GM21367 (cell line): ENCODE results near the gene SGO1.
A peak's percentile ranks its signal among the peaks of the same experiment; 100 is the strongest.

Experiments used
- ATAC-seq: cut with Tn5 transposase; IDR thresholded peaks from one replicate; pipeline ENCODE4 v1.9.1; 2021; ENCODE audit not compliant: unreplicated experiment

SGO1 gene

GRCh38 chr3:20160230-20160629 is 25.8 kb downstream of the SGO1 start:
- ATAC-seq: no peak

DNA sequence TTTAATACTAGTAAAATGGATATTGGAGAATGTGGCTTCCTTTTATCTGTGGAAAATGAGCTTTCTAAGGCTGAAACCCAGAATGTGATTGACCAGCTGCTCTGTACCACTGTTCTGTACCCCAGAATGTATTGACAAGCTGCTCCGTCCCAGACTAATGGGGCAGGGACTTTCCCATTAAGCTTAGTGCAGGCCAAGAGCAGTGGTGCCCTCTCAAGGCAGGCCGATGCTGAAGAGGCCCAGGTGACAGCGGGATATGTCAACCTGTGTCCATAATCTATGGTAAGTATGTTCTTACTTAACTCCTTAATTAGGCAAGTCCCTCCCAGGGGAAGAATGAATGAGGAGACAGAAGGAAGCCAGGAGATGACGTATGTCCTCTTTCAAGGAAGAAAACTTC is 31.1 kb downstream of the SGO1 start:
- ATAC-seq: no peak

- ATAC-seq: no peak
Observed at GRCh38 chr3:20154078-20154477, 31.9 kb downstream of the SGO1 start.

DNA sequence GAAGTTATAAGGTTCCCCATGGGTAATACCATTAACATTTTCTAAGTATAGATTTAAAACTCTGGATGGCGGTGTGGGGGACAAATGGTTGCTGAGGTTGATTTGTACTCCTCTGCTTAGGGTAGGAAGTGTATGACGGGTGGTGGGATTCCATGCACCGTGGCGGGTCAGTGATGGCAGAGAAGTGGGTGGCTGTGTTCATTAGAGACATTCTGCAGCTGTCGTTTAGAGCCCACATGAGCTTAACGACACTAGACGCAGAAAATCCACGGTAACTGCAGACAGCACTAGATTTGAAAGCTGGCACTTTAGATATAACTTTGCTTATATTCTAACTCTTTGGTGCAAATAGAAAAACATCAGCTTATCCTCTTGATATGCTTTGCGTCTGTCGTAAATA is 37.5 kb downstream of the SGO1 start:
- ATAC-seq: no peak

DNA sequence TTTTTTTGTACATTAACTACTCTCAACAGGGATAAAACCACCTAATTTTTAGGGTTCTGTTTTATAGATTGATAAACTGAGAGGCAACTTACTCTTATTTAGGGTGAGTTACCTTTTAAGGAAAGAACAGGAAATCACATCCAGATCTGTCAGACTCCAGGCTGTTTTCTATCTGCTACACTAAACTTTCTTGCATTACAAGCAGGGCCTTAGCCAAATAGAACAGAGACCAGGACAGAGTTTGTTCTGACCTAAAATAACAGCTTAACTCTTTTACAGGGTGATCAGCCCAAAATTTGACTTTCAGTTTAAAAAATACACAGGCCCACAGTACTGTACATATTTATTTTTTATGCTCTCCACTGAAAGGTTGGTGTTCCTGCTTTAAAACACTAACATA is 38.6 kb downstream of the SGO1 start:
- ATAC-seq: no peak

- ATAC-seq: no peak
Observed at GRCh38 chr3:20146301-20146700, 39.7 kb downstream of the SGO1 start.

DNA sequence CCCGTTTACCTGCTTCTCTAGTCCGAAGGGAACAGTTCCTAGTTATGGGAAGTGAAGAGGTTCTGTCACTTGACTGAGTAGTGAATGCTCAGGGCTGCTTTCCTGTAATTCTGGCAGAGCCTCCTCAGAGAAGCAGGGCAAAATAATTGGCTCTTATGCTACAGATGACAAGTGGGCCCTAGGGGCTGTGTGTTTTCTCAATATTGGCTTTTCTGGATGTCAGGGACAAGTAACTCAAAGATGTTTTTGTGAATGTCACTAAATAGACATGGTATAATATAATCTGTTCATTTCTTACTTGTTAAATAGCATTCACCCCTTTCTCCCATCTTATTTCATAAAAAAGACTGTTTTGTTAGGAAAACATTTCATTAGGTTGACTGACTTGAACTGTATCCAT is 40.1 kb downstream of the SGO1 start:
- no peak for ATAC-seq

- no peak for ATAC-seq
Observed at GRCh38 chr3:20143519-20143918, 42.5 kb downstream of the SGO1 start.

DNA sequence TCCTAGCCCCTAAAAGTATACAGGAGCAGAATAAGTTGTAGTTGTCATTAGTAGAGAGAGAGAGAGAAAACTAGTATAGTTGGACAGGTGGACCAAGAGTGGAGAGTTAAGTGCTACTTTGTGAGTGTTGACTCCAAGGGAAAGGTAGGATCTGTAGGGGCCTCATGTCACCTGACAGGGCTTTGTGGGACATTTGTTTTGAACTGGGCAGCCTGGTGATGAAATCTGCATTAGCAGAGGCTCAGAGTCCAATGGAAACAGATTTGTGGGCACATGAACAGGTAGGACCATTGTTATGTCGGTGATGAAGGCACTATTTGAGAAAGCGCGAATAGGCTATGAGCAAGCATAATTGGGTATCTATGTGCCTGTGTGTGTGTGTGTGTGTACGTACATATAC is 43.5 kb downstream of the SGO1 start:
- no peak for ATAC-seq

- no peak for ATAC-seq
Observed at GRCh38 chr3:20141851-20142250, 44.2 kb downstream of the SGO1 start.

DNA sequence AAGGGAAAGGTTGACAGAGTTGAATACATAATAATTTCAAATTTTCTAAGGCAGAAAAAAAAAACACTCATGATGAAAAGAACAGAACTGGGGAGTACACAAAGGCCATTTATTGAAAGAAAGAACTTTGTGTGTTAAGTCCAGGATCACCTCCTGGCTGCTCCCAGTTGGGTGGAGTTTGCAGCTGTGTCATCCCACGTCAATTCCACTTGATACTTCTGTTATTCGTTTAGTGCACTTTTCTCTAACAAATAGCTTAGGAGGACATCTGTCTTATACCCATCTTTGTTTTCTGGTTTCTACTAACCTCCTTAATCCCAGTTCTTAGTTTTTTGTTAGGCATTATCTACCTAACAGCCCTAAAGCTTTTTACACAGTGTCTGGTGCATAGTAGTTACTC is 44.7 kb downstream of the SGO1 start:
- no peak for ATAC-seq

GRCh38 chr3:20140881-20141280 is 45.1 kb downstream of the SGO1 start:
- no peak for ATAC-seq

GRCh38 chr3:20137647-20138046 is 48.4 kb downstream of the SGO1 start:
- no peak for ATAC-seq

DNA sequence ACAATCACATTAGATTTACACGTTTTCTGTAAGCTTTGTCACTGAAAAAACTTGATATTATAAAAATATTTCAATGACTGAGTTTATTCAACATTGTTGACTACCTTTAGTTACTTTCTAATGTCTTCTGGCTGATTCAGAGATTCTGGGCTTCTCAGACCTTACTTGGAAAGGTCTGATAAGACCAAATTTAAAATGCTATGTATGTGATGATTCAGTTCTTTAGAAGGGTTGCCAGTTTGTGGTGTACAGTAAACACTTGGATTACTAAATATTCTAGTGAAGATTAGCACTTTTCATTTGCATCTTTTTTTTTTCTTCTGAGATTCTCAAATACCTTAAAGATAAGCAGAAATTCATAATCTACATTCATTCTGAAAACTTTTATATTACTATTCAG is 49.8 kb downstream of the SGO1 start:
- ATAC-seq: no peak

DNA sequence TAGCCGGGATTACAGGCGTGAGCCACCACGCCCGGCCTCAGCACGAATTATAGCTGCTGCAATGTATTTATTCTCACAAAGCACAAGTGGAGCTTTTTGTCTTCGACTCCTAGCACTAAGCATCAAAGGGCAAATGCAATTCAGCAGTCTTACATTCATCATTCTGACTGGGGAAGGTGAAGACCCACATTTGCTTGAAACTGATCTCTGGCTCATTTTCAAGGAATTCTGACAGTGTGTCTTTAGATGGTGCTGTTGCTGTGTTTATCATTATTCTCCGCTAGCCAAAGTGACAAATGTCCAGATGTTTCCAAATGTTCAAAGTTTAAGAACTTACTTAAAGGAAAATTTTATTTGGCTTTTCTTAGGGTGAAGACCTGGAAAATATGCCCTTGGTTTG is 55.9 kb downstream of the SGO1 start:
- no peak for ATAC-seq

GRCh38 chr3:20128358-20128757 is 57.6 kb downstream of the SGO1 start:
- ATAC-seq: no peak

DNA sequence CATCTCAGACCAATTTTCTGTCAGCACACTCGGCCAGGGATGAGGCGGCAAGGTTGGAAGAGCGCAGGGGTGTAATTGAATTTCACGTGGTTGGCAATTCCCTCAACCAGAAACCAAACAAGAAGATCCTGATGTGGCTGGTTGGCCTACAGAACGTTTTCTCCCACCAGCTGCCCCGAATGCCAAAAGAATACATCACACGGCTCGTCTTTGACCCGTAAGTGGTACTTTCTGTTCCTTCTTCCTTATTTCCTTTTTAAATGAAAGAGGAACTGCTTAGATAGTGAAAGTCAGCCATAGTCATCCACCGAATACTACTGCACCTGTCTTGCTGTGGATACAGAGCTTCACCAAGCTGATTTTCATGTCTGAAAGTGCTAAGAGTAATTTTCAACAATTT is 60.1 kb downstream of the SGO1 start:
- peak; percentile 100 for ATAC-seq

DNA sequence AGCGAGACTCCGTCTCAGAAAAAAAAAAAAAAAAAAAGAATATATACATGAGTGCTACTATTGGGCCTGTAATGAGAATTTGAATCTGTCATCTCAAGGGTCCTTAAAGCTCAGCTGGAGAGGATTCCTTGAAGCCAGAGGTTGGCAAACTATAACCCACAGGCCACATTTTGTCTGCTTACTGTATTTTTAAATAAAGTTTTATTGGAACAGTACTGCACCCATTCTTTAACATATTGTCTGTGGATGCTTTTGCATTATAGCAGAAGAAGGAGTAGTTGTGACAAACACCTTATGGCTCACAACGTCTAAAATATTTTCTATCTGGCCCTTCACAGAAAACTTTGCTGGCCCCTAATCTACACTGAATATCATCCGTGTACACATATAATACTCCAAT is 60.7 kb downstream of the SGO1 start:
- ATAC-seq: no peak

DNA sequence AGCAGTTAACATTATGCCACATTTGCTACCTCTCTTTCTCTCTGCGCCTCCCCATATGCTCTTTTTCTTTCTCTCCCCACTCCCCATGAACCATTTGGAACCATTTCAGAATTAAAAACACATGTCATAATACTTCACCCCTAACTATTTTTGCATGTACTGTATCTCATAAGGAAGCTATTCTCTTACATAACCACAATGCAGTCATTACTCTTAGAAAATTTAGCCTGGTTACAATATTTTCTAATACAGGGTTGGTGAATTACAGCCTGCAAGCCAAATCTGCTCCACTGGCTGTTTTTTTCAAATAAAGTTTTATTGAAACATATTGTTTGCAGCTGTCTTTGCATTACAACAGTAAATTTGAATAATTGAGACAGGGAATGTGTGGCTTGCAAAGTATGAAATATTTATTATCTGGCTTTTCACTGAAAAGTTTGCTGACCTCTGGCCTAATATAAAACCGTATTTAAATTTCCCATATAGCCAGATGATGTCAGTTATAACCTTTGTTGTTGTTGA is 62.8 kb downstream of the SGO1 start:
- no peak for ATAC-seq

- no peak for ATAC-seq
Observed at GRCh38 chr3:20121088-20121487, 64.9 kb downstream of the SGO1 start.
